Endodermal cell (in vitro differentiated cells): ENCODE results near the gene CYP26C1. TPM values are rescaled to one million over a fixed set of nuclear protein-coding genes. Genes with fewer than 3 reads are reported as not detected.

Experiments used
- DNase-seq: peaks from one replicate; pipeline ENCODE4 v3.0.0-alpha.2; 2017
- H3K27ac ChIP-seq: 2 replicates; pipeline ENCODE4 v1.5.1; 2013; ENCODE audit warnings: mild to moderate bottlenecking, low read depth, low read length, moderate library complexity
- H3K27me3 ChIP-seq: 2 replicates; pipeline ENCODE4 v1.6.1; 2013; ENCODE audit warnings: mild to moderate bottlenecking, low read length, moderate library complexity; ENCODE audit not compliant: insufficient read depth, control insufficient read depth, poor library complexity, severe bottlenecking
- H3K36me3 ChIP-seq: 2 replicates; pipeline ENCODE4 v1.7.0; 2013; ENCODE audit warnings: mild to moderate bottlenecking, low read length, moderate library complexity; ENCODE audit not compliant: control insufficient read depth, insufficient read depth
- H3K4me1 ChIP-seq: one replicate; pipeline ENCODE4 v1.7.0; 2013; ENCODE audit warnings: low read length; ENCODE audit not compliant: control insufficient read depth, insufficient read depth
- H3K4me3 ChIP-seq: 2 replicates; pipeline ENCODE4 v1.5.1; 2013; ENCODE audit warnings: mild to moderate bottlenecking, low read length, moderate library complexity
- H3K9ac ChIP-seq: 2 replicates; pipeline ENCODE4 v1.6.1; 2013; ENCODE audit warnings: mild to moderate bottlenecking, low read length, moderate library complexity; ENCODE audit not compliant: poor library complexity, severe bottlenecking; ENCODE audit errors: extremely low read depth
- H3K9me3 ChIP-seq: 2 replicates; pipeline ENCODE4 v1.6.1; 2013; ENCODE audit warnings: mild to moderate bottlenecking, low read length, moderate library complexity; ENCODE audit not compliant: control insufficient read depth
- H3K27ac Mint-ChIP-seq: 2 replicates; pipeline ENCODE4 v1.8.0; 2020; ENCODE audit warnings: mixed read lengths
- H3K27me3 Mint-ChIP-seq: 2 replicates; pipeline ENCODE4 v1.8.0; 2021; ENCODE audit warnings: mild to moderate bottlenecking, mixed read lengths; ENCODE audit not compliant: insufficient read depth
- H3K36me3 Mint-ChIP-seq: 2 replicates; pipeline ENCODE4 v1.8.0; 2020; ENCODE audit warnings: low read depth, mixed read lengths
- H3K4me1 Mint-ChIP-seq: 2 replicates; pipeline ENCODE4 v1.8.0; 2020; ENCODE audit warnings: mixed read lengths
- H3K4me3 Mint-ChIP-seq: 2 replicates; pipeline ENCODE4 v1.8.0; 2020; ENCODE audit warnings: mild to moderate bottlenecking, moderate library complexity, mixed read lengths
- H3K9me3 Mint-ChIP-seq: 2 replicates; pipeline ENCODE4 v1.8.0; 2020; ENCODE audit warnings: mild to moderate bottlenecking, mixed read lengths
- CTCF ChIP-seq: fragments of 200-600 bp; sonication (generic); conservative IDR thresholded peaks from 2 replicates; pipeline ENCODE4 v1.5.0; 2021; ENCODE audit warnings: antibody characterized with exemption, mild to moderate bottlenecking
- WGBS, 2 experiments: methylation state at CpG; one replicate each; pipeline versions ENCODE4 v1.1.5 to v1.1.7; 2013; ENCODE audit warnings: missing lambda C conversion rate in 2 of 2, mixed read lengths in 1 of 2; ENCODE audit not compliant: insufficient coverage in 1 of 2, insufficient read length in 1 of 2; 5-methylcytosine and 5-hydroxymethylcytosine counted together
- total RNA-seq, 2 donors: library from RNA; stranded (reverse); fragmentation: NEBNext Ultra II Directional in 1 of 2; extraction: Animal tissue kit (Norgen Biotek cat#: 25700) in 1 of 2; gene quantifications; 2 replicates in 1 of 2; 3 replicates in 1 of 2; pipeline ENCODE4 v1.2.1, GENCODE V29; 2021

CYP26C1 gene
- total RNA-seq, 2 donors from 2014 or later = 0.35 to 0.44 TPM

- TF ChIP-seq CTCF = no peak
- no peaks in the 10 kb centered on the region for H3K27me3 Mint-ChIP-seq
- DNase-seq = no peak
- H3K4me3 ChIP-seq = no peak overlapping the region
- peak overlapping the region; percentile 73 for H3K27ac Mint-ChIP-seq
- peaks cover 20% of the 10 kb centered on the region for H3K9me3 ChIP-seq
- no peaks in the 10 kb centered on the region for H3K36me3 ChIP-seq
- H3K4me3 Mint-ChIP-seq = no peak overlapping the region
- H3K36me3 Mint-ChIP-seq = no peaks in the 10 kb centered on the region
- H3K4me1 Mint-ChIP-seq = peaks cover 19% of the 10 kb centered on the region
- WGBS, 2 experiments = 80 to 83% methylated on average over 2 to 5 of the region's 5 CpGs
- H3K9ac ChIP-seq = no peak overlapping the region
- no peaks in the 10 kb centered on the region for H3K27me3 ChIP-seq
- H3K9me3 Mint-ChIP-seq = peaks cover 7% of the 10 kb centered on the region
- peaks cover 5% of the 10 kb centered on the region for H3K4me1 ChIP-seq
- H3K27ac ChIP-seq = no peak overlapping the region
Measured at GRCh38 chr10:93096901-93097300, 36.3 kb downstream of the CYP26C1 start.

- Mint-ChIP-seq H3K4me3 (no peak overlapping the region), H3K27ac (peak overlapping the region; percentile 73), H3K9me3 (peaks cover 10% of the 10 kb centered on the region), H3K4me1 (peaks cover 19% of the 10 kb centered on the region), H3K36me3 (no peaks in the 10 kb centered on the region), H3K27me3 (no peaks in the 10 kb centered on the region)
- no peaks in the 10 kb centered on the region for H3K27me3 ChIP-seq
- H3K9me3 ChIP-seq = peaks cover 25% of the 10 kb centered on the region
- DNase-seq = peak; percentile 72
- no peak overlapping the region for H3K4me3 ChIP-seq
- no peak overlapping the region for H3K27ac ChIP-seq
- H3K36me3 ChIP-seq = no peaks in the 10 kb centered on the region
- no peak for TF ChIP-seq CTCF
- peaks cover 5% of the 10 kb centered on the region for H3K4me1 ChIP-seq
- 70 to 71% methylated on average over 8 to 9 of the region's 9 CpGs for WGBS, 2 experiments
- no peak overlapping the region for H3K9ac ChIP-seq
Measured at GRCh38 chr10:93097386-93097785, 36.8 kb downstream of the CYP26C1 start.

GRCh38 chr10:93098816-93099215 lies 38.2 kb downstream of the CYP26C1 start:
- H3K36me3 ChIP-seq = no peaks in the 10 kb centered on the region
- H3K9me3 Mint-ChIP-seq = peaks cover 22% of the 10 kb centered on the region
- peaks cover 19% of the 10 kb centered on the region for H3K4me1 Mint-ChIP-seq
- no peak overlapping the region for H3K4me3 Mint-ChIP-seq
- no peaks in the 10 kb centered on the region for H3K27me3 Mint-ChIP-seq
- H3K27ac Mint-ChIP-seq = no peak overlapping the region
- 93 to 100% methylated on average over 2 to 3 of the region's 3 CpGs for WGBS, 2 experiments
- no peak overlapping the region for H3K4me3 ChIP-seq
- no peak overlapping the region for H3K27ac ChIP-seq
- H3K9me3 ChIP-seq = peaks cover 36% of the 10 kb centered on the region
- H3K9ac ChIP-seq = no peak overlapping the region
- TF ChIP-seq CTCF = no peak
- peaks cover 1% of the 10 kb centered on the region for H3K36me3 Mint-ChIP-seq
- no peaks in the 10 kb centered on the region for H3K27me3 ChIP-seq
- H3K4me1 ChIP-seq = peaks cover 5% of the 10 kb centered on the region
- DNase-seq = no peak
